Right ventricle myocardium inferior (tissue), 1 donor: ENCODE results near the gene MAP3K4. TPM values are rescaled to one million over a fixed set of nuclear protein-coding genes. Genes with fewer than 3 reads are reported as not detected.

ENCODE experiments used
- ATAC-seq: fragments of 200-7000 bp; cut with Tn5 transposase; one replicate; pipeline ENCODE4 v1.9.1; 2020; ENCODE audit warnings: mild to moderate bottlenecking, moderate library complexity
- DNase-seq: peaks from one replicate; pipeline ENCODE4 v3.0.0; 2021; ENCODE audit errors: missing footprints
- intact Hi-C: fragments of 100-400 bp; cut with DNase I; formaldehyde crosslinking; loops from one replicate; pipeline ENCODE4 v1.11.0; 2022
- total RNA-seq: library from RNA; stranded (reverse); fragmentation: NEBNext Ultra II Directional; extraction: Animal tissue kit (Norgen Biotek cat#: 25700); gene quantifications from one replicate; pipeline ENCODE4 v1.2.1, GENCODE V29; 2021
- donor health status: DM: no; HTN: yes; CAD: no; lungs with severe emphysema.

The MAP3K4 gene
- total RNA-seq, 1 donor from 2014 or later, result 49.0 TPM

GRCh38 chr6:161150566-161150965, 159.0 kb downstream of the MAP3K4 start:
- no peak for DNase-seq
- no peak for ATAC-seq
- intact Hi-C loops, result loop anchor here (5.0 kb wide), 1 partner anchor 222 kb away; no protein-coding TSS in a partner anchor

- intact Hi-C loops, result loop anchor here (5.0 kb wide), 1 partner anchor 221 kb away; no protein-coding TSS in a partner anchor
- no peak for DNase-seq
- no peak for ATAC-seq
These were observed 159.6 kb downstream of the MAP3K4 start for GRCh38 chr6:161151059-161151645.

GRCh38 chr6:161151660-161152526, 160.3 kb downstream of the MAP3K4 start:
- intact Hi-C loops, result loop anchor here (5.0 kb wide), 1 partner anchor 220 kb away; no protein-coding TSS in a partner anchor
- ATAC-seq, result peak; percentile 53
- no peak for DNase-seq

GRCh38 chr6:161152527-161152862, 160.9 kb downstream of the MAP3K4 start:
- intact Hi-C loops, result loop anchor here (5.0 kb wide), 1 partner anchor 220 kb away; no protein-coding TSS in a partner anchor
- ATAC-seq (no peak), DNase-seq (no peak)

GRCh38 chr6:161152907-161153662, 161.5 kb downstream of the MAP3K4 start:
- DNase-seq (no peak), ATAC-seq (peak; percentile 27)
- intact Hi-C loops, result loop anchor here (5.0 kb wide), 1 partner anchor 219 kb away; no protein-coding TSS in a partner anchor

- intact Hi-C loops, result loop anchor here (5.0 kb wide), 1 partner anchor 219 kb away; no protein-coding TSS in a partner anchor
These were observed 162.2 kb downstream of the MAP3K4 start for GRCh38 chr6:161153725-161154124.

GRCh38 chr6:161154796-161155335, 163.3 kb downstream of the MAP3K4 start:
- ATAC-seq, result no peak
- intact Hi-C loops, result loop anchor here (5.0 kb wide), 1 partner anchor 217 kb away; no protein-coding TSS in a partner anchor
- DNase-seq, result no peak

More at GRCh38 chr6:161153725-161154124, 162.2 kb downstream of the MAP3K4 start:
- DNase-seq, result no peak
- ATAC-seq, result no peak

- ATAC-seq, result no peak
- intact Hi-C loops, result loop anchor here (10.0 kb wide), 1 partner anchor 134 kb away; no protein-coding TSS in a partner anchor
- DNase-seq, result no peak
These were observed 169.6 kb downstream of the MAP3K4 start for GRCh38 chr6:161161121-161161520.

- ATAC-seq (peak; percentile 11), DNase-seq (no peak)
- intact Hi-C loops, result loop anchor here (10.0 kb wide), 1 partner anchor 133 kb away; no protein-coding TSS in a partner anchor
These were observed 170.5 kb downstream of the MAP3K4 start for GRCh38 chr6:161161889-161162624.

- intact Hi-C loops, result loop anchor here (10.0 kb wide), 1 partner anchor 132 kb away; no protein-coding TSS in a partner anchor
- ATAC-seq (peak; percentile 47), DNase-seq (no peak)
These were observed 171.2 kb downstream of the MAP3K4 start for GRCh38 chr6:161162722-161163121.

GRCh38 chr6:161163466-161164181, 172.1 kb downstream of the MAP3K4 start:
- DNase-seq, result no peak
- ATAC-seq, result no peak
- intact Hi-C loops, result loop anchor here (10.0 kb wide), 1 partner anchor 131 kb away; no protein-coding TSS in a partner anchor

- ATAC-seq (no peak), DNase-seq (no peak)
- intact Hi-C loops, result loop anchor here (10.0 kb wide), 1 partner anchor 131 kb away; no protein-coding TSS in a partner anchor
These were observed 172.6 kb downstream of the MAP3K4 start for GRCh38 chr6:161164182-161164625.

- intact Hi-C loops, result loop anchor here (10.0 kb wide), 1 partner anchor 129 kb away; no protein-coding TSS in a partner anchor
- ATAC-seq (no peak), DNase-seq (no peak)
These were observed 174.6 kb downstream of the MAP3K4 start for GRCh38 chr6:161166176-161166575.

- ATAC-seq, result no peak
- DNase-seq, result no peak
- intact Hi-C loops, result loop anchor here (10.0 kb wide), 1 partner anchor 128 kb away; no protein-coding TSS in a partner anchor
These were observed 175.1 kb downstream of the MAP3K4 start for GRCh38 chr6:161166677-161167076.
